Measurements from ENCODE around the gene CELSR2. TPM values are rescaled to one million over a fixed set of nuclear protein-coding genes. Genes with fewer than 3 reads are reported as not detected.
A peak's percentile ranks its signal among the peaks of the same experiment; 100 is the strongest.

Gene CELSR2
- total and polyA plus RNA-seq, 9 donors: 0.90 to 17.1 (median 3.1) TPM

DNA sequence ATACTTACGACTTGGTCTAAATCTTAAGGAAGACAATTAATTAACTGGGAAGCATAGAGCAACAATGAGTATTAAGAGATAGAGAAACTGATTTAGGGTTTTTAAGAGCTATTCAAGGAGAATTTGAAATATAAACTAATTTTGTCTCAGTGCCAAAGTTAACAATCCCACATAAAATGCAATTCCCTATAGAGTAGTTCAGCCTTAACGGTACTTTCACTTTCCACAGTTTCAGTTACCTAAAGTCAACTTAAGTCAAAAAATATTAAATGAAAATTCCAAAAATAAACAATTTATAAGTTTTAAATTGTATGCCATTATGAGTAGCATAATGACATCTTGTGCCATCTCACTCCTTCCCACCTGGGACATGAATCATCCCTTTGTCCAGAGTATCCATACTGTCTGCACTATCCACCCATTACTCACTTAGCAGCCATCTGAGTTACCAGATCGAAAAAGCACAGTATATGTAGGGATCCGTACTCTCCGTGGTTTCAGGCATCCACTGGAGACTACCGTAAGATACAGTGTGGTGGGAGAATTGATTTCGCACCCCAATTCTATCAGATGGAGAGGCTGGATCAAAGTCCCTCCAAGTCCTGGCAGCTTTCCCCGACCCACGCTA, 40.4 kb upstream of the CELSR2 start:
- H3K9me3 ChIP-seq: no peaks in the 10 kb centered on the region
- H3K27me3 ChIP-seq: no peaks in the 10 kb centered on the region
- no peaks in the 10 kb centered on the region for H3K4me1 ChIP-seq (ENCODE audit: insufficient read depth)
- no peak overlapping the region for H3K4me3 ChIP-seq
- TF ChIP-seq, protein P1, sequence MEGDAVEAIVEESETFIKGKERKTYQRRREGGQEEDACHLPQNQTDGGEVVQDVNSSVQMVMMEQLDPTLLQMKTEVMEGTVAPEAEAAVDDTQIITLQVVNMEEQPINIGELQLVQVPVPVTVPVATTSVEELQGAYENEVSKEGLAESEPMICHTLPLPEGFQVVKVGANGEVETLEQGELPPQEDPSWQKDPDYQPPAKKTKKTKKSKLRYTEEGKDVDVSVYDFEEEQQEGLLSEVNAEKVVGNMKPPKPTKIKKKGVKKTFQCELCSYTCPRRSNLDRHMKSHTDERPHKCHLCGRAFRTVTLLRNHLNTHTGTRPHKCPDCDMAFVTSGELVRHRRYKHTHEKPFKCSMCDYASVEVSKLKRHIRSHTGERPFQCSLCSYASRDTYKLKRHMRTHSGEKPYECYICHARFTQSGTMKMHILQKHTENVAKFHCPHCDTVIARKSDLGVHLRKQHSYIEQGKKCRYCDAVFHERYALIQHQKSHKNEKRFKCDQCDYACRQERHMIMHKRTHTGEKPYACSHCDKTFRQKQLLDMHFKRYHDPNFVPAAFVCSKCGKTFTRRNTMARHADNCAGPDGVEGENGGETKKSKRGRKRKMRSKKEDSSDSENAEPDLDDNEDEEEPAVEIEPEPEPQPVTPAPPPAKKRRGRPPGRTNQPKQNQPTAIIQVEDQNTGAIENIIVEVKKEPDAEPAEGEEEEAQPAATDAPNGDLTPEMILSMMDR (IDR thresholded peaks at IDR 0.05): no peak
- no peak for TF ChIP-seq POLR2A (IDR thresholded peaks at IDR 0.05)
- TF ChIP-seq EP300 (IDR thresholded peaks at IDR 0.05): no peak
- H3K27ac ChIP-seq: no peak overlapping the region
- DNase-seq: no peak
- 43 to 49% (median 44%) methylated on average over 9 of the region's 9 CpGs for WGBS, 3 donors
- no peaks in the 10 kb centered on the region for H3K36me3 ChIP-seq
- intact Hi-C loops (cut with DNase I): no loop called here

DNA sequence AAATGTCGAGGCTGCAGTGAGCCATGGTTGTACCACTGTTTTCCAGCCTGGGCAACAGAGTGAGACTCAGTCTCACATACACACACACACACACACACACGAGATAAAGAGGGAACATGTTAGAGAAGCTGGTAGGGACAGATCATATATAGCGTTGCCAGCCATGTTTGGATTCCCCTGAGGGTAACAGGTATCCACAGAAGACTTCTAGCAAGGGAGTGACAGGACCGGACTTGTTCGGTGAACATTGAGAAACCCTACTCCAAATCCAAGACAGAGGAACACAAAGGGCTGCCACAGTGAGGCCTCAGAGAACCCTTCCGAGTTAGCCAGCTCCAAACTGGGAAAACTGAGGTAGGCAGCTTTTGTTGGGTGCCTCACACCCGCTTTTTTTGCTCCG, 39.3 kb upstream of the CELSR2 start:
- DNase-seq: no peak
- no peak overlapping the region for H3K4me3 ChIP-seq
- H3K36me3 ChIP-seq: no peaks in the 10 kb centered on the region
- 86 to 95% (median 87%) methylated on average over 8 of the region's 8 CpGs for WGBS, 3 donors
- H3K27me3 ChIP-seq: no peaks in the 10 kb centered on the region
- no peaks in the 10 kb centered on the region for H3K9me3 ChIP-seq
- intact Hi-C loops (cut with DNase I): loop anchor here in 1 of 4 donors (10.0 kb wide), 1 partner anchor 75 kb away; the partner anchor contains the start of gene PSRC1
- H3K27ac ChIP-seq: no peak overlapping the region
- TF ChIP-seq, protein P1 (IDR thresholded peaks at IDR 0.05): no peak
- no peak for TF ChIP-seq EP300 (IDR thresholded peaks at IDR 0.05)
- no peak for TF ChIP-seq POLR2A (IDR thresholded peaks at IDR 0.05)
- H3K4me1 ChIP-seq (ENCODE audit: insufficient read depth): no peaks in the 10 kb centered on the region

DNA sequence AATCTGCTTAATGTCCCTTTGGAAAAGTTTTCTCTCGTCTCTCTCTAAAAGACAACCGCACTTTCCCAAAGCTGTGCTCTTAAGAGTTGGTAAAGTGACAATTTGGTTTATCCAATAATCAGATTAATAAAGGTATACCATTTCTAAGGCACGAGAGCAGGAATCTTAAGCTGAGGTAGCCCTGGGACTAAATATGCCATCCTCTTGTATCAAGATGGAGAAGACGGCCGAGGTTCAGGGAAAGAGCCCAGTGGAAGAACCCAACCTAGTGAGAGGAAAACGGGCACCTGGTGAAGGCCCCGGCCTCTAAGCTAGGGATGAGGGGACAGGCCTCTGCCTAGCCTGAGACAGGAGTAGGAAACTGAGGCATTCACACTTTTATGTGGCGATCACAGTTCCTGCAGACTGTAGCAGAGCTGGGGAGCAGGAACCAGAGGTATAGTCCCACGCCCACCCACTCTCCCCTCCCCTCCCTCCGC, 36.0 kb upstream of the CELSR2 start:
- Histone ChIP-seq H3K4me3 (peak overlapping the region; percentile 81), H3K36me3 (no peaks in the 10 kb centered on the region), H3K27ac (peak overlapping the region in 1 of 2 donors; percentile 87), H3K4me1 (ENCODE audit: insufficient read depth) (peaks cover 2% of the 10 kb centered on the region), H3K9me3 (no peaks in the 10 kb centered on the region), H3K27me3 (no peaks in the 10 kb centered on the region)
- DNase-seq: no peak
- TF ChIP-seq, protein P1 (IDR thresholded peaks at IDR 0.05): no peak
- TF ChIP-seq EP300 (IDR thresholded peaks at IDR 0.05): no peak
- no peak for TF ChIP-seq POLR2A (IDR thresholded peaks at IDR 0.05)
- 25 to 31% (median 27%) methylated on average over 10 of the region's 10 CpGs for WGBS, 3 donors
- intact Hi-C loops (cut with DNase I): loop anchor here in 1 of 4 donors (10.0 kb wide), 1 partner anchor 71 kb away; the partner anchor contains the start of gene PSRC1

DNA sequence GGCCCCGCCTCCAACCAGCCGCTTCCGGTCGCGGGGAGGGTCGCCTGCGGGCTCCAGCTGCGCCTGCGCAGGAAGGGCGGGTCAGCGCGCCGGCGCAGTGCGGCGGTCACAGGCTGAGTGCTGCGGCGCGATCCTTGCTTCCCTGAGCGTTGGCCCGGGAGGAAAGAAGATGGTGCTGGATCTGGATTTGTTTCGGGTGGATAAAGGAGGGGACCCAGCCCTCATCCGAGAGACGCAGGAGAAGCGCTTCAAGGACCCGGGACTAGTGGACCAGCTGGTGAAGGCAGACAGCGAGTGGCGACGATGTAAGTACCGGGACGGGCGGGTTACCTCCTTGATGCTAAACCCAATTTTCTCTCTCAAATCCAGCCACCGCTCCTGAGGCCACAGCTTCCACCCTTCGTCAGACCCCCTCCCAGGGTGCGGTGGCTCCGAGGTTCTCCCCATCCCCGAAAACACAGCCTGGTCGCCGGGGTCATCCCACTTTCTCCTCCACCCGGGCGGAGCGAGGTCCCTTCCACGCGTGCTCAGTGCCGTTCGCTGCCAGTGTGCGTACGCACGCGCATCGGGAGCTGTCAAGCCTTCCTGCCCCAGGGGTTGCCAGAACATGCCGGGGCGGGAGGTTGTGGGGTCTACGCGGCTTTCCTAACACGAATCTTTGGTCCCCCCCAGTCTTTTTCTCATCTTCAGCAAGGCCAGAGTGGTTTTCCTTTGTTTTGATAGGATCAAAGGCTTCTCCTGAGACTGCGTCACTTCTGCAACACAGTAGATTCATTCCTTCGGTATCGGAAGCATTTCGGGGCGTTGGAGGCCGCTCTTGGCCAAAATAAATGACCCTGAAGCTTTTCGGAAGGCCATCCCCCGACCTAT, 35.3 kb upstream of the CELSR2 start, which contains the start of gene SARS1:
SARS1 (plus strand) TSS at position 95 of the 870 bp plus-strand sequence; CDS start at position 170, 75 bp downstream.
- H3K4me3 ChIP-seq: peak within 1 kb of the TSS; percentile 81
- H3K36me3 ChIP-seq: no peaks in the 10 kb centered on the region
- 0 to 1% (median 0%) methylated on average over 64 of the region's 64 CpGs for WGBS, 3 donors
- H3K27me3 ChIP-seq: no peaks in the 10 kb centered on the region
- H3K27ac ChIP-seq: peak within 1 kb of the TSS; percentile 45 to 87
- peaks cover 4% of the 10 kb centered on the region for H3K4me1 ChIP-seq (ENCODE audit: insufficient read depth)
- no peaks in the 10 kb centered on the region for H3K9me3 ChIP-seq
- intact Hi-C loops (cut with DNase I): loop anchor here in 1 of 4 donors (10.0 kb wide), 1 partner anchor 71 kb away; the partner anchor contains the start of gene PSRC1
- TF ChIP-seq POLR2A (IDR thresholded peaks at IDR 0.05): peak; percentile 90
- TF ChIP-seq, protein P1 (IDR thresholded peaks at IDR 0.05): peak in 1 of 3 donors; percentile 9
- no peak for TF ChIP-seq EP300 (IDR thresholded peaks at IDR 0.05)
- peak; percentile 85 to 92 (median 91) for DNase-seq
